ENCODE results near the gene EIF3M.

DNA sequence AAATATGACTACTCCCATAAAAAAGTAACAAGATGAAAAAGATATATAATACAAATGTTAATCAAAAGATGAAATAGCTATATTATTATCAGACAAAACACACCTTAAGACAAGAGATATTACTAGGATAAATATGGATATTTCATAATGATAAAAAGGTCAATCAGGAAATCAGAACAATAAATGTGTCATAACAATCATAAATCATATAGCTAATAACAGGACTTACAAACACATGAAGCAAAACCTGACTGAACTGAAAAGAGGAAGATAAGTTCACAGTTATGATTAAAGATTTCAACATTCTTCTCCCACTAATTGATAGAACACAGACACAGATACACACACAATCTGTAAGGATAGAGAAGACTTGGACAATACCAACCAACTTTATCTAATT lies 47.2 kb downstream of the EIF3M start:
- TF ChIP-seq, protein P1, sequence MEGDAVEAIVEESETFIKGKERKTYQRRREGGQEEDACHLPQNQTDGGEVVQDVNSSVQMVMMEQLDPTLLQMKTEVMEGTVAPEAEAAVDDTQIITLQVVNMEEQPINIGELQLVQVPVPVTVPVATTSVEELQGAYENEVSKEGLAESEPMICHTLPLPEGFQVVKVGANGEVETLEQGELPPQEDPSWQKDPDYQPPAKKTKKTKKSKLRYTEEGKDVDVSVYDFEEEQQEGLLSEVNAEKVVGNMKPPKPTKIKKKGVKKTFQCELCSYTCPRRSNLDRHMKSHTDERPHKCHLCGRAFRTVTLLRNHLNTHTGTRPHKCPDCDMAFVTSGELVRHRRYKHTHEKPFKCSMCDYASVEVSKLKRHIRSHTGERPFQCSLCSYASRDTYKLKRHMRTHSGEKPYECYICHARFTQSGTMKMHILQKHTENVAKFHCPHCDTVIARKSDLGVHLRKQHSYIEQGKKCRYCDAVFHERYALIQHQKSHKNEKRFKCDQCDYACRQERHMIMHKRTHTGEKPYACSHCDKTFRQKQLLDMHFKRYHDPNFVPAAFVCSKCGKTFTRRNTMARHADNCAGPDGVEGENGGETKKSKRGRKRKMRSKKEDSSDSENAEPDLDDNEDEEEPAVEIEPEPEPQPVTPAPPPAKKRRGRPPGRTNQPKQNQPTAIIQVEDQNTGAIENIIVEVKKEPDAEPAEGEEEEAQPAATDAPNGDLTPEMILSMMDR (IDR thresholded peaks at IDR 0.05), result no peak
- no peak for TF ChIP-seq POLR2A (IDR thresholded peaks at IDR 0.05)
